ENCODE measurements around the gene CCDC60.

DNA sequence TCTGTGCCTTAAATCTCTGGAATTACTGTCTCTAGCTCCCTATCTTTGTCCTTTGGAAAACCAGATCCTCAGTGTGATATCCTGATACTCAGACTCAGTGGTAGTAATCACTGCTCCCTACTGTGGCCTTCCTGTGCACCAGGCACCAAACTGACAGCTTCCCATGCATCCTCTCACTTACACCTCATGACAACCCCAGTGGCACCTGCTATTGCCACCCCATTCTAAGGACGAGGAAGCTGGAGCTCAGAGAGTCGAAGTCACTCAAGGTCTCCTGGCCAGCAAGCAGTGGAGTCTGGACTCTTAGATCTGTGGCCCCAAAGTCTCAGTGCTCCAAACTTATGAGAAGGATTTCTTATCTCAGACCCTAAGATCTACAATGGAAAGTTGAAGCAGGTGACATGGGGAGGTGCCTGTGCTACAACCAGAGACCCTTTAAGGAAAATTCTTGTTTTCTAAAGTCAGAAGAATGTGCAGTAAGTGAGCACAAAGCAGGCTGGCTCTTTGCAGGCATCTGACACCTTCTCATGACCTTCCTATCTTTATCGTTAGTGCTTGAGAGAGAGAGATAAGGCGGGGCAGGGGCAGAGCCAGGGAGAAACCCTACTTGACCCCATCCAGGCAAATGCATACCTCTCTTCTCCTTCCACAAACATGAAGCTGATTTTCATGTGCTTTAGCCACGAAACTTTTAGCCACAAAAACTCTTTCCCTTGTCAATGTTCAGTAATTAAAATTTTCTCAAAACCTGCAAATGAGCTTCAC, 47.1 kb downstream of the CCDC60 start:
- no peak for TF ChIP-seq CTCF (IDR thresholded peaks at IDR 0.05)
- no peak for TF ChIP-seq POLR2A (IDR thresholded peaks at IDR 0.05)

Measured in adrenal gland (tissue), 5 donors.